ENCODE results near the gene TTLL7.

Gene TTLL7

GRCh38 chr1:83860490-83861221 is 138.3 kb downstream of the TTLL7 start:
- DNase-seq = no peak

- no peak for DNase-seq
Measured at GRCh38 chr1:83857716-83858115, 141.2 kb downstream of the TTLL7 start.

GRCh38 chr1:83857103-83857502 is 141.8 kb downstream of the TTLL7 start:
- DNase-seq = peak; percentile 85

GRCh38 chr1:83856381-83856780 is 142.6 kb downstream of the TTLL7 start:
- no peak for DNase-seq

- DNase-seq = no peak
Measured at GRCh38 chr1:83854456-83854855, 144.5 kb downstream of the TTLL7 start.

GRCh38 chr1:83850834-83851233 is 148.1 kb downstream of the TTLL7 start:
- DNase-seq = no peak

GRCh38 chr1:83849191-83850061 is 149.5 kb downstream of the TTLL7 start:
- no peak for DNase-seq

GRCh38 chr1:83846138-83846537 is 152.8 kb downstream of the TTLL7 start:
- no peak for DNase-seq

GRCh38 chr1:83845437-83846071 is 153.4 kb downstream of the TTLL7 start:
- DNase-seq = peak; percentile 65

- no peak for DNase-seq
Measured at GRCh38 chr1:83844546-83844945, 154.4 kb downstream of the TTLL7 start.

GRCh38 chr1:83839566-83840173 is 159.3 kb downstream of the TTLL7 start:
- DNase-seq = peak; percentile 71

- no peak for DNase-seq
Measured at GRCh38 chr1:83838573-83838972, 160.4 kb downstream of the TTLL7 start.

GRCh38 chr1:83836543-83836942 is 162.4 kb downstream of the TTLL7 start:
- no peak for DNase-seq

GRCh38 chr1:83834621-83835264 is 164.2 kb downstream of the TTLL7 start:
- DNase-seq = no peak

GRCh38 chr1:83832194-83832593 is 166.7 kb downstream of the TTLL7 start:
- DNase-seq = no peak

GRCh38 chr1:83829106-83829505 is 169.8 kb downstream of the TTLL7 start:
- no peak for DNase-seq

GRCh38 chr1:83828456-83828855 is 170.5 kb downstream of the TTLL7 start:
- DNase-seq = no peak

- no peak for DNase-seq
Measured at GRCh38 chr1:83827741-83828140, 171.2 kb downstream of the TTLL7 start.

GRCh38 chr1:83822208-83822607 is 176.7 kb downstream of the TTLL7 start:
- no peak for DNase-seq

GRCh38 chr1:83819436-83819835 is 179.5 kb downstream of the TTLL7 start:
- no peak for DNase-seq

GRCh38 chr1:83818916-83819315 is 180.0 kb downstream of the TTLL7 start:
- DNase-seq = no peak

- DNase-seq = no peak
Measured at GRCh38 chr1:83816836-83817235, 182.1 kb downstream of the TTLL7 start.

Measured in fibroblast of skin of abdomen (primary cell).